Fibroblast of lung (primary cell): ENCODE results near the gene TMCC2. TPM values are rescaled to one million over a fixed set of nuclear protein-coding genes. Genes with fewer than 3 reads are reported as not detected.

Experiments used
- DNase-seq, 2 donors: peaks; one replicate each; pipeline versions ENCODE4 v3.0.0 to v3.0.0-alpha.2; 2010; ENCODE audit warnings: low read depth in 2 of 2
- H2AFZ ChIP-seq: 2 replicates; pipeline ENCODE4 v1.5.1; 2012; ENCODE audit warnings: low read length, control low read depth, inconsistent platforms
- H3K27ac ChIP-seq: 2 replicates; pipeline ENCODE4 v1.5.1; 2011; ENCODE audit warnings: low read length, control low read depth; ENCODE audit not compliant: insufficient read depth
- H3K27me3 ChIP-seq: 2 replicates; pipeline ENCODE4 v1.5.1; 2011; ENCODE audit warnings: mild to moderate bottlenecking, low read length; ENCODE audit not compliant: control insufficient read depth, insufficient read depth
- H3K36me3 ChIP-seq: 2 replicates; pipeline ENCODE4 v1.5.1; 2011; ENCODE audit warnings: low read length; ENCODE audit not compliant: control insufficient read depth, insufficient read depth
- H3K4me1 ChIP-seq: 2 replicates; pipeline ENCODE4 v1.5.1; 2011; ENCODE audit warnings: low read length; ENCODE audit not compliant: control insufficient read depth, insufficient read depth; ENCODE audit errors: extremely low read depth
- H3K4me2 ChIP-seq: 2 replicates; pipeline ENCODE4 v1.5.1; 2011; ENCODE audit warnings: low read length, control low read depth; ENCODE audit not compliant: insufficient read depth; ENCODE audit errors: extremely low read depth
- H3K4me3 ChIP-seq, 4 experiments: fragments of 200-600 bp in 1 of 4; sonication (generic) in 1 of 4; replicated peaks in 1 of 4; 2 replicates each; pipeline ENCODE4 v1.5.1; 2011 to 2016; ENCODE audit warnings: low read length in 4 of 4, low read depth in 3 of 4, mild to moderate bottlenecking in 3 of 4, control low read depth in 2 of 4, inconsistent platforms in 1 of 4, mixed read lengths in 1 of 4; ENCODE audit not compliant: insufficient read depth in 1 of 4; ENCODE audit errors: control extremely low read depth in 1 of 4
- H3K79me2 ChIP-seq: 2 replicates; pipeline ENCODE4 v1.5.1; 2012; ENCODE audit warnings: mild to moderate bottlenecking, low read length, inconsistent platforms; ENCODE audit not compliant: control insufficient read depth, insufficient read depth
- H3K9ac ChIP-seq: 2 replicates; pipeline ENCODE4 v1.5.1; 2011; ENCODE audit warnings: mild to moderate bottlenecking, low read length, control low read depth; ENCODE audit not compliant: insufficient read depth
- H3K9me3 ChIP-seq: 2 replicates; pipeline ENCODE4 v1.5.1; 2012; ENCODE audit warnings: low read depth, low read length; ENCODE audit not compliant: control insufficient read depth, insufficient read depth
- H4K20me1 ChIP-seq: 2 replicates; pipeline ENCODE4 v1.5.1; 2011; ENCODE audit warnings: low read length; ENCODE audit not compliant: control insufficient read depth, insufficient read depth; ENCODE audit errors: extremely low read depth
- EZH2 ChIP-seq: IDR thresholded peaks from 2 replicates; pipeline ENCODE4 v1.5.1; 2012; ENCODE audit warnings: low read length, control low read depth, mild to moderate bottlenecking; ENCODE audit errors: missing control alignments
- polyA plus RNA-seq, 2 donors: library from polyadenylated mRNA; depleted of rRNA in 1 of 2; stranded (reverse) in 1 of 2; unstranded in 1 of 2; fragments of >200 nt; gene quantifications; 2 replicates each; pipeline ENCODE4 v1.2.1, GENCODE V29; 2011 to 2012; ENCODE audit warnings: missing spikeins in 1 of 2
- total RNA-seq: library from RNA; depleted of rRNA; stranded (reverse); fragments of >200 nt; gene quantifications from 2 replicates; pipeline ENCODE4 v1.2.1, GENCODE V29; 2014
- TF ChIP-seq, protein P1 (sequence below), 2 donors: IDR thresholded peaks in 1 of 2; conservative IDR thresholded peaks in 1 of 2; 1 replicate in 1 of 2; 2 replicates in 1 of 2; pipeline ENCODE4 v1.5.1; 2011 to 2012; ENCODE audit warnings: low read length in 2 of 2, control low read depth in 1 of 2, inconsistent platforms in 1 of 2, low read depth in 1 of 2, mild to moderate bottlenecking in 1 of 2

The TMCC2 gene
- total and polyA plus RNA-seq, 2 donors (not counting 1 experiment from before 2014, with no cell fraction given): 2.3 to 6.9 TPM

DNA sequence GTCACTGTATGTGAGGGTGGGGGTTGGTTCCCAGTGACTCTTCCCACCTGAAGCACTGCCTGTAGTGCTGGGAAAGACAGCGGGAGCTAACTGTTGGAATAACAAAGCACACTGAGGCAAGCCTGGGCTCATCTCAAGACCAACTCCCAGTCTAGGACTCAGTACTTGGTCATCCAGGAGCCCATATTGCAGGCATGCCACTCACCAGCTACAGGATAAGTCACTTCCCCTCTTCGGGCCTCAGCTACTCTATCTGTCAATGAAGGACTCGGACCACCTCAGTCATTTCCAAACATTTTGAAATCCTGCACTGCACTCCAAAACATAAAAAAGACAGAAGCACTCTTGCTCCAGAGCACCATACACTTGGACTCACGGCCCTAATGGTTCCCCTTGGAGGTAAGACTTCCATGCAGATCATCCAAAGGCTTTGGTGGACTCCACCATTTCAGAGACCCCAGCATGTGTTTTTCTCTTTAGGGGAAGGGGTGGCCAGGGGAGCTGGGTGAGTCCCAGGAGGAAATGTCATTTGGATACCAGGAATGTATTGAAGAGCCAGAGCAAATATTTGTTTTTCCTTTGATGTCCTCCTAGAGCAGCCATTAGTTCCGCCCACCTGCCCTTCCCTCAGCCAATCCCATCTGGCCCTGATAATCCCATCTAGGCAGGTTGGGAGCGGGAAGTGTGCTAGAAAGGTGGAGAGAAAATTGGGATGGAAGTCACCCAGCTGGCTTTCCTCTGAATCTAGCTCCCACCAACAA lies 90.7 kb downstream of the TMCC2 start:
- TF ChIP-seq EZH2: no peak
- TF ChIP-seq, protein P1, sequence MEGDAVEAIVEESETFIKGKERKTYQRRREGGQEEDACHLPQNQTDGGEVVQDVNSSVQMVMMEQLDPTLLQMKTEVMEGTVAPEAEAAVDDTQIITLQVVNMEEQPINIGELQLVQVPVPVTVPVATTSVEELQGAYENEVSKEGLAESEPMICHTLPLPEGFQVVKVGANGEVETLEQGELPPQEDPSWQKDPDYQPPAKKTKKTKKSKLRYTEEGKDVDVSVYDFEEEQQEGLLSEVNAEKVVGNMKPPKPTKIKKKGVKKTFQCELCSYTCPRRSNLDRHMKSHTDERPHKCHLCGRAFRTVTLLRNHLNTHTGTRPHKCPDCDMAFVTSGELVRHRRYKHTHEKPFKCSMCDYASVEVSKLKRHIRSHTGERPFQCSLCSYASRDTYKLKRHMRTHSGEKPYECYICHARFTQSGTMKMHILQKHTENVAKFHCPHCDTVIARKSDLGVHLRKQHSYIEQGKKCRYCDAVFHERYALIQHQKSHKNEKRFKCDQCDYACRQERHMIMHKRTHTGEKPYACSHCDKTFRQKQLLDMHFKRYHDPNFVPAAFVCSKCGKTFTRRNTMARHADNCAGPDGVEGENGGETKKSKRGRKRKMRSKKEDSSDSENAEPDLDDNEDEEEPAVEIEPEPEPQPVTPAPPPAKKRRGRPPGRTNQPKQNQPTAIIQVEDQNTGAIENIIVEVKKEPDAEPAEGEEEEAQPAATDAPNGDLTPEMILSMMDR (conservative IDR thresholded peaks at IDR 0.05 in 1 of 2, IDR thresholded peaks at IDR 0.05 in 1 of 2; ENCODE audit: low read depth in 1 of 2, low read length in 2 of 2): no peak
- H3K9ac ChIP-seq: no peak overlapping the region

DNA sequence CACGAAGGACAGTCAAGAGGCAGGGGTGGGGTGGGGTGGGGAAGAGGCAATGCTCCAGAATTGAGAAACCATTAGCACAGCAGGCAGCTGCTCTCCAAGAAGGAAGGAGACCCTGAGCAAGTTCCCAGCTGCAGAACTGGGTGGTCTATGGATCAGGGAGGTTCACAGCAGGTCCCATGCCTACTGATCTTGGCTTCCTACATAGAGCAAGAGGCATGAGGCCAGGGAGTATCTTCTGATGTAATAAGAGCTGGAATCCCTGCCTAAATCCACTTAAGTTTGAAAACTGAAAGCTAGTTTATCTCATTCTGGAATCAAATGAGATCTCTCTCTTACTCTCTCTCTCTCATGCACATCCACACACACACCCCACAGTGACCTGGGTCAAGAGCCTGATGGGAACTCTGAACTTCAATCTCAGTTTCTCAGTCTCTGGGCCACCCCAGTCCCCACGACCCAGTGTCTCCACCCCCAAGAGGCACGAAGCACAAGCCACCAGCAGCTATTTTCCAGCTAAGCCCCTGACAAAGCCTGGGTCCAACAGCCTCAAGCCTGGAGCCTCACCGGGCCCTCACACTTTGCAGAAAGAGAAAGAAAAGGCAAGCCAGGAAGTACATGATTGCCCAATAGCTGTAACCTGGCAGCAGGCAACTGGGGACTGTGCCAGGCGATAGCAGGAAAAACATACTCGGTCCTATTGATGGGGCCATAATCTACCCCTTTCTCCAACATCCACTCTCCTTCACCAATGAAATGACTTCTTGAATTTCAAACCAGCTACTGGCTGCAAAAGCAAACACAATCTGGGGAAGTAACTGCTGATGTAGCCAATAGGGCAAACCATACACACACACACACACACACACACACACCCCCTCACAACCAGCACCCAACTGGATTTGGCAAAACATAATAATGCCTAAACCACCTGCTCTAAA lies 91.6 kb downstream of the TMCC2 start:
- peak; percentile 78 to 79 for DNase-seq
- peaks cover 18% of the 10 kb centered on the region for H3K4me1 ChIP-seq

More for the DNA sequence above, 90.7 kb downstream of the TMCC2 start:
- Histone ChIP-seq H3K79me2 (peaks cover 77% of the 10 kb centered on the region), H4K20me1 (no peaks in the 10 kb centered on the region), H3K4me3 (no peak overlapping the region), H3K27ac (no peak overlapping the region), H3K4me1 (peaks cover 27% of the 10 kb centered on the region), H3K9me3 (no peaks in the 10 kb centered on the region), H3K27me3 (no peaks in the 10 kb centered on the region), H2AFZ (no peak overlapping the region), H3K36me3 (peaks cover 1% of the 10 kb centered on the region), H3K4me2 (peak overlapping the region; percentile 71)
- DNase-seq: no peak

More for the DNA sequence above, 91.6 kb downstream of the TMCC2 start:
- peak overlapping the region; percentile 71 for H3K4me2 ChIP-seq
- H3K36me3 ChIP-seq: peaks cover 1% of the 10 kb centered on the region
- no peaks in the 10 kb centered on the region for H4K20me1 ChIP-seq
- H2AFZ ChIP-seq: no peak overlapping the region
- peaks cover 68% of the 10 kb centered on the region for H3K79me2 ChIP-seq
- no peaks in the 10 kb centered on the region for H3K27me3 ChIP-seq
- peak overlapping the region; percentile 6 to 48 (median 14) for H3K4me3 ChIP-seq
- H3K9ac ChIP-seq: no peak overlapping the region
- H3K9me3 ChIP-seq: no peaks in the 10 kb centered on the region
- TF ChIP-seq, protein P1 (conservative IDR thresholded peaks at IDR 0.05 in 1 of 2, IDR thresholded peaks at IDR 0.05 in 1 of 2; ENCODE audit: low read depth in 1 of 2, low read length in 2 of 2): no peak
- no peak for TF ChIP-seq EZH2
- H3K27ac ChIP-seq: peak overlapping the region; percentile 26
